Measurements from ENCODE around the gene RPS6KB1. TPM values are rescaled to one million over a fixed set of nuclear protein-coding genes. Genes with fewer than 3 reads are reported as not detected.
A peak's percentile ranks its signal among the peaks of the same experiment; 100 is the strongest.

Gene RPS6KB1
- total RNA-seq, 2 experiments from 2014 or later, result 31.1 to 47.1 TPM

GRCh38 chr17:59845595-59846393 is 47.1 kb upstream of the RPS6KB1 start:
- no peak for DNase-seq (ENCODE audit: low spot score)
- H3K4me2 ChIP-seq (ENCODE audit: low read length), result peak overlapping the region; percentile 56
- peaks cover 13% of the 10 kb centered on the region; the same call in 1 of the 2 replicates for H3K79me2 ChIP-seq (ENCODE audit: insufficient read depth, low read depth, low read length)
- ChIA-PET CTCF (ENCODE audit: unreplicated experiment) (no interaction called here), POLR2A (interaction anchor here (0.7 to 1.5 kb wide), 2 partner anchors 18 to 44 kb away, joined by 3 to 5 read pairs; no protein-coding TSS in a partner anchor)
- TF ChIP-seq, protein P1, sequence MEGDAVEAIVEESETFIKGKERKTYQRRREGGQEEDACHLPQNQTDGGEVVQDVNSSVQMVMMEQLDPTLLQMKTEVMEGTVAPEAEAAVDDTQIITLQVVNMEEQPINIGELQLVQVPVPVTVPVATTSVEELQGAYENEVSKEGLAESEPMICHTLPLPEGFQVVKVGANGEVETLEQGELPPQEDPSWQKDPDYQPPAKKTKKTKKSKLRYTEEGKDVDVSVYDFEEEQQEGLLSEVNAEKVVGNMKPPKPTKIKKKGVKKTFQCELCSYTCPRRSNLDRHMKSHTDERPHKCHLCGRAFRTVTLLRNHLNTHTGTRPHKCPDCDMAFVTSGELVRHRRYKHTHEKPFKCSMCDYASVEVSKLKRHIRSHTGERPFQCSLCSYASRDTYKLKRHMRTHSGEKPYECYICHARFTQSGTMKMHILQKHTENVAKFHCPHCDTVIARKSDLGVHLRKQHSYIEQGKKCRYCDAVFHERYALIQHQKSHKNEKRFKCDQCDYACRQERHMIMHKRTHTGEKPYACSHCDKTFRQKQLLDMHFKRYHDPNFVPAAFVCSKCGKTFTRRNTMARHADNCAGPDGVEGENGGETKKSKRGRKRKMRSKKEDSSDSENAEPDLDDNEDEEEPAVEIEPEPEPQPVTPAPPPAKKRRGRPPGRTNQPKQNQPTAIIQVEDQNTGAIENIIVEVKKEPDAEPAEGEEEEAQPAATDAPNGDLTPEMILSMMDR (conservative IDR thresholded peaks at IDR 0.05; ENCODE audit: low read length), result no peak
- TF ChIP-seq EZH2phosphoT487 (IDR thresholded peaks at IDR 0.05; ENCODE audit: borderline replicate concordance, low read depth, low read length), result no peak
- no TSS peak for BruUV-seq (replicated peaks)
- peaks cover 7% of the 10 kb centered on the region for H3K36me3 ChIP-seq (ENCODE audit: insufficient read depth, low read length)
- H3K27ac ChIP-seq (ENCODE audit: low read depth, low read length, poor library complexity, severe bottlenecking), result peak overlapping the region; percentile 70
- no peaks in the 10 kb centered on the region for H3K9me2 ChIP-seq (ENCODE audit: insufficient read depth, low read length)
- no peak overlapping the region; the same call in 1 of the 2 replicates for H2AFZ ChIP-seq (ENCODE audit: low read length)
- no peaks in the 10 kb centered on the region for H3K9me3 ChIP-seq (ENCODE audit: low read length)
- intact Hi-C loops (cut with micrococcal nuclease; ENCODE audit: unreplicated experiment), result no loop called here
- peak overlapping the region; percentile 25 for H3K4me3 ChIP-seq (ENCODE audit: low read depth, low read length, poor library complexity, severe bottlenecking)
- no peaks in the 10 kb centered on the region for H4K20me1 ChIP-seq (ENCODE audit: insufficient read depth, low read length)
- H3K4me1 ChIP-seq (ENCODE audit: insufficient read depth, low read length, poor library complexity, severe bottlenecking), result peaks cover 53% of the 10 kb centered on the region

DNA sequence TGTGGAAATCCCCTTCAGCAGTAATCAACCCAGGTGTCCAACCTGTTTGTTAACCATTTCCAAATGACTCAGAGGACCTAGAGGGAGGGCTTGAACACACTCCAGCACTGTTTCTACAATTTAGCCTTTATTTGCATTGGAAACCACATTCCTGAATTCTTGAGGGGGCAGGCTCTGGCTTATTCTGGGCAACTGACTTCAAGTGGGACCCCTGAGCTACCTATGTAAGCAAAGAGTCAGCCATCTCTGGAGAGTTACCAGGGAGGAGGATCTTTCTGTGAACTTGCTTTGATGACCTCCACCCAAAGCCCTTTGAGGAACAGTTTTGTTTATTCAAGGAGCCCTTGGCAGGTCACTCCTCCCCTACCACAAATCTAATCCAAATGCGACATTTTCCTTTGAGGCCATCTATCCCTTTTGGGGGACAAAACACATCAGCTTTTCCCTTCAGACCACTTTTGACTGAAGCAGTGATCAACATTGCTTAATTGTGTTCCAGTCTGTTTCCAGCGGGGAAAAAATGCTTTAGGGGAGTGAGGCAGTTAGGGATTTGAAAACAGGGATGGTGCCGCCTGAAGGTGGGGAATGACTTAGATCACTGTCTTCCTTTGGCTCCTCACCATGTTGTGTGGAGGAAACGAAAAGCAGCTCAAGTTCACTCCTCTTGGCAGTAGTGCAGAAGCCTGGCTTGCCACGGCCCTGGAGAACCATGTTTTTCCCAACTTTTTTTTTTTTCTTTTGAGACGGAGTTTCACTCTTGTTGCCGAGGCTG is 46.3 kb upstream of the RPS6KB1 start:
- intact Hi-C loops (cut with micrococcal nuclease; ENCODE audit: unreplicated experiment), result no loop called here
- Histone ChIP-seq H2AFZ (ENCODE audit: low read length) (peak overlapping the region; percentile 34; the same call in 1 of the 2 replicates), H3K4me2 (ENCODE audit: low read length) (peak overlapping the region; percentile 56), H4K20me1 (ENCODE audit: insufficient read depth, low read length) (no peaks in the 10 kb centered on the region), H3K79me2 (ENCODE audit: insufficient read depth, low read depth, low read length) (peaks cover 10% of the 10 kb centered on the region; the same call in 1 of the 2 replicates), H3K36me3 (ENCODE audit: insufficient read depth, low read length) (peaks cover 7% of the 10 kb centered on the region; the same call in 1 of the 2 replicates), H3K4me3 (ENCODE audit: low read depth, low read length, poor library complexity, severe bottlenecking) (no peak overlapping the region), H3K9me2 (ENCODE audit: insufficient read depth, low read length) (no peaks in the 10 kb centered on the region), H3K4me1 (ENCODE audit: insufficient read depth, low read length, poor library complexity, severe bottlenecking) (peaks cover 45% of the 10 kb centered on the region), H3K27ac (ENCODE audit: low read depth, low read length, poor library complexity, severe bottlenecking) (peak overlapping the region; percentile 70), H3K9me3 (ENCODE audit: low read length) (no peaks in the 10 kb centered on the region)
- BruUV-seq (replicated peaks), result no TSS peak
- peak; percentile 53 for DNase-seq (ENCODE audit: low spot score)
- ChIA-PET POLR2A (interaction anchor here (0.8 to 1.5 kb wide), 2 partner anchors 15 to 19 kb away, joined by 3 to 5 read pairs; no protein-coding TSS in a partner anchor), CTCF (ENCODE audit: unreplicated experiment) (no interaction called here)
- TF ChIP-seq, protein P1 (conservative IDR thresholded peaks at IDR 0.05; ENCODE audit: low read length), result no peak
- TF ChIP-seq EZH2phosphoT487 (IDR thresholded peaks at IDR 0.05; ENCODE audit: borderline replicate concordance, low read depth, low read length), result no peak
